ENCODE measurements around the gene ENTPD6. TPM values are rescaled to one million over a fixed set of nuclear protein-coding genes. Genes with fewer than 3 reads are reported as not detected.

Gene ENTPD6
- total RNA-seq, 1 experiment from 2014 or later, result 122 TPM

GRCh38 chr20:25203089-25203488, 7.6 kb downstream of the ENTPD6 start:
- intact Hi-C loops (cut with micrococcal nuclease), result no loop called here
- Histone ChIP-seq H3K79me2 (ENCODE audit: low read length) (peaks cover 99% of the 10 kb centered on the region), H2AFZ (ENCODE audit: low read length) (no peak overlapping the region), H3K36me3 (ENCODE audit: low read depth, low read length) (peaks cover 5% of the 10 kb centered on the region; the same call in 1 of the 2 replicates), H3K9me2 (replicated peaks; ENCODE audit: low read length) (no peaks in the 10 kb centered on the region), H4K20me1 (ENCODE audit: low read length) (no peaks in the 10 kb centered on the region), H3F3A (ENCODE audit: low read length, unreplicated experiment) (no peaks in the 10 kb centered on the region), H3K27me3 (ENCODE audit: low read length) (no peaks in the 10 kb centered on the region), H3K4me1 (ENCODE audit: insufficient read depth, low read length) (peaks cover 20% of the 10 kb centered on the region; the same call in 1 of the 2 replicates), H3K27ac (ENCODE audit: low read length) (no peak overlapping the region), H3K9ac (ENCODE audit: low read length) (no peak overlapping the region), H3K4me2 (ENCODE audit: low read length) (no peak overlapping the region), H3K4me3 (ENCODE audit: low read length) (no peak overlapping the region), H3K9me3 (ENCODE audit: low read length) (no peaks in the 10 kb centered on the region)
- DNase-seq (no peak), ATAC-seq (no peak)
- POLR2A ChIA-PET (ENCODE audit: unreplicated experiment), result no interaction called here
- TF ChIP-seq EZH2phosphoT487 (IDR thresholded peaks at IDR 0.05; ENCODE audit: borderline replicate concordance, low read length) (no peak), EZH2 (IDR thresholded peaks at IDR 0.05; ENCODE audit: low read length, unreplicated experiment) (no peak)
- TF ChIP-seq, protein P1, sequence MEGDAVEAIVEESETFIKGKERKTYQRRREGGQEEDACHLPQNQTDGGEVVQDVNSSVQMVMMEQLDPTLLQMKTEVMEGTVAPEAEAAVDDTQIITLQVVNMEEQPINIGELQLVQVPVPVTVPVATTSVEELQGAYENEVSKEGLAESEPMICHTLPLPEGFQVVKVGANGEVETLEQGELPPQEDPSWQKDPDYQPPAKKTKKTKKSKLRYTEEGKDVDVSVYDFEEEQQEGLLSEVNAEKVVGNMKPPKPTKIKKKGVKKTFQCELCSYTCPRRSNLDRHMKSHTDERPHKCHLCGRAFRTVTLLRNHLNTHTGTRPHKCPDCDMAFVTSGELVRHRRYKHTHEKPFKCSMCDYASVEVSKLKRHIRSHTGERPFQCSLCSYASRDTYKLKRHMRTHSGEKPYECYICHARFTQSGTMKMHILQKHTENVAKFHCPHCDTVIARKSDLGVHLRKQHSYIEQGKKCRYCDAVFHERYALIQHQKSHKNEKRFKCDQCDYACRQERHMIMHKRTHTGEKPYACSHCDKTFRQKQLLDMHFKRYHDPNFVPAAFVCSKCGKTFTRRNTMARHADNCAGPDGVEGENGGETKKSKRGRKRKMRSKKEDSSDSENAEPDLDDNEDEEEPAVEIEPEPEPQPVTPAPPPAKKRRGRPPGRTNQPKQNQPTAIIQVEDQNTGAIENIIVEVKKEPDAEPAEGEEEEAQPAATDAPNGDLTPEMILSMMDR (conservative IDR thresholded peaks at IDR 0.05; ENCODE audit: low read depth, low read length), result no peak
- BruUV-seq (replicated peaks), result no TSS peak
- CTCF ChIA-PET, result no interaction called here

- Histone ChIP-seq H3K36me3 (ENCODE audit: low read depth, low read length) (peaks cover 5% of the 10 kb centered on the region; the same call in 1 of the 2 replicates), H3K4me1 (ENCODE audit: insufficient read depth, low read length) (peaks cover 16% of the 10 kb centered on the region; the same call in 1 of the 2 replicates), H3K4me3 (ENCODE audit: low read length) (no peak overlapping the region), H3K4me2 (ENCODE audit: low read length) (no peak overlapping the region), H2AFZ (ENCODE audit: low read length) (no peak overlapping the region), H3K79me2 (ENCODE audit: low read length) (peaks cover 92% of the 10 kb centered on the region), H3K27ac (ENCODE audit: low read length) (no peak overlapping the region), H3K9me3 (ENCODE audit: low read length) (no peaks in the 10 kb centered on the region), H4K20me1 (ENCODE audit: low read length) (no peaks in the 10 kb centered on the region), H3K9me2 (replicated peaks; ENCODE audit: low read length) (no peaks in the 10 kb centered on the region), H3K27me3 (ENCODE audit: low read length) (no peaks in the 10 kb centered on the region), H3F3A (ENCODE audit: low read length, unreplicated experiment) (no peaks in the 10 kb centered on the region), H3K9ac (ENCODE audit: low read length) (no peak overlapping the region)
- TF ChIP-seq, protein P1 (conservative IDR thresholded peaks at IDR 0.05; ENCODE audit: low read depth, low read length), result no peak
- TF ChIP-seq EZH2 (IDR thresholded peaks at IDR 0.05; ENCODE audit: low read length, unreplicated experiment) (no peak), EZH2phosphoT487 (IDR thresholded peaks at IDR 0.05; ENCODE audit: borderline replicate concordance, low read length) (no peak)
- ChIA-PET POLR2A (ENCODE audit: unreplicated experiment) (no interaction called here), CTCF (no interaction called here)
- intact Hi-C loops (cut with micrococcal nuclease), result no loop called here
- no TSS peak for BruUV-seq (replicated peaks)
- DNase-seq, result no peak
- ATAC-seq, result no peak
These were observed 8.4 kb downstream of the ENTPD6 start for GRCh38 chr20:25203871-25204320.

DNA sequence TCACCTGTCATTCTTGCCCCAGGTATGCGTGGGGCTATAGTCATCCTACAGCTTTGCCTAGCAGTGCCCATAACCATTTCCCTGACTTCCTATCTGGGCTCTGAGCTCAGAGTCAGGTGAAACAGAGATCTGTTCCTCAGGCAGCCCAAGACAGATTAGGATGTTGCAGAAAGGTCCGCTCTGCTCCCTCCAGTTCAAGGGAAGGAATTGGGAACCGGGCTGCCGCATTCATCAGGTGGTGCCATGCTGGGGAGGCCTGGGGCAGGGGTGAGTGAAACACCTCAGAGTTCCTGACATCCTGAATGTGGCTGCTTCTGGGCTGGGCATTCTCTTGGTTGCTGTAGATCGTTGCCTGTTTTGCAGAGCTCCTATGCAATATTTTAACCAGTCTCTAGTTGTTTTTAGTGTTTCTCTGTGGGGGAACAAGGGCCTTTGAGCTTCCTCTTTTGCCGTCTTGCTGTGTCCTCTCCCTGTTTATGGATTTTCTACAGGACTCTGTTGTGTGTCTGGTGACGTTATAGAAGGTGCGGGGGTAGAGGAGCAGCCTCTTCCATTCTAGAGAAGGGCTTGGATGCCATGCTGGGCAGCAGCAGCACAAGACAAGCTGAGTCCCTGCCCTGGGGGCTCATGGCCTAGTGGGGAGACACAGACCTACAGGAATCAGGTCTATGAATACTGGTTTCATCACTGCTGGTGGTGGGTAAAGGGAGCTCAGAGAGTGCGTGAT, 9.2 kb downstream of the ENTPD6 start:
- intact Hi-C loops (cut with micrococcal nuclease), result no loop called here
- Histone ChIP-seq H3K27me3 (ENCODE audit: low read length) (no peaks in the 10 kb centered on the region), H3K27ac (ENCODE audit: low read length) (no peak overlapping the region), H3F3A (ENCODE audit: low read length, unreplicated experiment) (no peaks in the 10 kb centered on the region), H3K9ac (ENCODE audit: low read length) (no peak overlapping the region), H3K4me3 (ENCODE audit: low read length) (no peak overlapping the region), H3K4me2 (ENCODE audit: low read length) (no peak overlapping the region), H2AFZ (ENCODE audit: low read length) (no peak overlapping the region), H3K79me2 (ENCODE audit: low read length) (peaks cover 84% of the 10 kb centered on the region), H4K20me1 (ENCODE audit: low read length) (no peaks in the 10 kb centered on the region), H3K36me3 (ENCODE audit: low read depth, low read length) (peaks cover 7% of the 10 kb centered on the region; the same call in 1 of the 2 replicates), H3K9me2 (replicated peaks; ENCODE audit: low read length) (no peaks in the 10 kb centered on the region), H3K4me1 (ENCODE audit: insufficient read depth, low read length) (peaks cover 8% of the 10 kb centered on the region; the same call in 1 of the 2 replicates), H3K9me3 (ENCODE audit: low read length) (no peaks in the 10 kb centered on the region)
- TF ChIP-seq, protein P1 (conservative IDR thresholded peaks at IDR 0.05; ENCODE audit: low read depth, low read length), result no peak
- TF ChIP-seq EZH2 (IDR thresholded peaks at IDR 0.05; ENCODE audit: low read length, unreplicated experiment) (no peak), EZH2phosphoT487 (IDR thresholded peaks at IDR 0.05; ENCODE audit: borderline replicate concordance, low read length) (no peak)
- no peak for ATAC-seq
- ChIA-PET CTCF (no interaction called here), POLR2A (ENCODE audit: unreplicated experiment) (no interaction called here)
- no TSS peak for BruUV-seq (replicated peaks)
- no peak for DNase-seq
